SK-N-SH (cell line): ENCODE data around the gene CTXND1. TPM values are rescaled to one million over a fixed set of nuclear protein-coding genes. Genes with fewer than 3 reads are reported as not detected.

Experiments
- CTCF ChIA-PET: fragments of 300-600, 350-600 bp; formaldehyde crosslinking; extraction: SDS; loops from one replicate; lab custom pipeline; 2021; lab: Yijun Ruan, JAX
- POLR2A ChIA-PET: fragments of 350-600 bp; sonication (Branson Sonifier 250); formaldehyde crosslinking; extraction: SDS; loops from one replicate; lab custom pipeline; 2020; ENCODE audit warnings: antibody characterized with exemption, inconsistent platforms; lab: Yijun Ruan, JAX
- DNase-seq: peaks from one replicate; pipeline ENCODE4 v3.0.0; 2012
- H2AFZ ChIP-seq: fragments of 200-600 bp; sonication (generic); 2 replicates; pipeline ENCODE4 v1.8.1; 2016; ENCODE audit warnings: antibody characterized with exemption, mild to moderate bottlenecking, low read depth
- H3F3A ChIP-seq: fragments of 200-600 bp; sonication (generic); replicated peaks from 2 replicates; pipeline ENCODE3; 2016; ENCODE audit warnings: antibody characterized with exemption, mild to moderate bottlenecking; ENCODE audit not compliant: insufficient read depth
- H3K27ac ChIP-seq, 2 experiments: fragments of 200-500 bp in 1 of 2; fragments of 200-600 bp in 1 of 2; sonication (Bioruptor generic) in 1 of 2; sonication (generic), shearing (Covaris generic) in 1 of 2; 2 replicates each; pipeline versions ENCODE4 v1.5.1 to v1.6.1; 2014 to 2016; ENCODE audit warnings: low read depth in 2 of 2, inconsistent platforms in 1 of 2, low read length in 1 of 2, mild to moderate bottlenecking in 1 of 2, mixed read lengths in 1 of 2
- H3K27me3 ChIP-seq: fragments of 200-600 bp; sonication (generic), shearing (Covaris generic); 2 replicates; pipeline ENCODE4 v1.6.1; 2016; ENCODE audit warnings: mixed run types; ENCODE audit not compliant: insufficient read depth
- H3K36me3 ChIP-seq, 2 experiments: fragments of 200-500 bp in 1 of 2; fragments of 200-600 bp in 1 of 2; sonication (Bioruptor generic) in 1 of 2; sonication (generic) in 1 of 2; replicated peaks in 1 of 2; 2 replicates each; pipeline versions ENCODE3 to v1.5.1; 2014 to 2016; ENCODE audit warnings: low read length in 1 of 2, mild to moderate bottlenecking in 1 of 2; ENCODE audit not compliant: insufficient read depth in 2 of 2, control insufficient read depth in 1 of 2
- H3K4me1 ChIP-seq, 2 experiments: fragments of 200-500 bp in 1 of 2; fragments of 200-600 bp in 1 of 2; sonication (Bioruptor generic) in 1 of 2; sonication (generic), shearing (Covaris generic) in 1 of 2; 2 replicates each; pipeline versions ENCODE4 v1.5.1 to v1.6.1; 2014 to 2016; ENCODE audit warnings: low read depth in 1 of 2, low read length in 1 of 2, mixed run types in 1 of 2; ENCODE audit not compliant: insufficient read depth in 2 of 2, control insufficient read depth in 1 of 2
- H3K4me2 ChIP-seq: fragments of 200-600 bp; sonication (generic), shearing (Covaris generic); 2 replicates; pipeline ENCODE4 v1.6.1; 2017; ENCODE audit warnings: mixed run types
- H3K4me3 ChIP-seq, 2 experiments: fragments of 200-500 bp in 1 of 2; fragments of 200-600 bp in 1 of 2; sonication (Bioruptor generic) in 1 of 2; sonication (generic), shearing (Covaris generic) in 1 of 2; 2 replicates each; pipeline versions ENCODE4 v1.5.1 to v1.8.1; 2014 to 2016; ENCODE audit warnings: low read depth in 2 of 2, inconsistent platforms in 1 of 2, low read length in 1 of 2, mild to moderate bottlenecking in 1 of 2, mixed read lengths in 1 of 2, moderate library complexity in 1 of 2
- H3K79me2 ChIP-seq: fragments of 200-600 bp; sonication (generic); 2 replicates; pipeline ENCODE4 v1.8.1; 2017; ENCODE audit warnings: mild to moderate bottlenecking; ENCODE audit not compliant: insufficient read depth
- H3K9ac ChIP-seq: fragments of 200-600 bp; sonication (generic); 2 replicates; pipeline ENCODE4 v1.6.1; 2017; ENCODE audit warnings: mixed run types
- H3K9me2 ChIP-seq: fragments of 200-600 bp; sonication (generic); 2 replicates; pipeline ENCODE4 v1.6.1; 2017; ENCODE audit warnings: mixed run types
- H3K9me3 ChIP-seq: fragments of 200-600 bp; sonication (generic); 2 replicates; pipeline ENCODE4 v1.6.1; 2017; ENCODE audit warnings: mixed run types, mild to moderate bottlenecking, moderate library complexity
- H4K20me1 ChIP-seq: fragments of 200-600 bp; sonication (generic); 2 replicates; pipeline ENCODE4 v1.6.1; 2017; ENCODE audit warnings: mild to moderate bottlenecking, mixed run types; ENCODE audit not compliant: insufficient read depth
- CHD2 ChIP-seq: fragments of 150-350 bp; IDR thresholded peaks from 2 replicates; pipeline ENCODE4 v1.6.1; 2018; ENCODE audit warnings: low read length; ENCODE audit not compliant: partially characterized antibody
- FOXM1 ChIP-seq: IDR thresholded peaks from 2 replicates; pipeline ENCODE4 v1.4.0; 2012; ENCODE audit warnings: low read depth, mild to moderate bottlenecking
- JUND ChIP-seq: IDR thresholded peaks from 2 replicates; pipeline ENCODE4 v1.4.0; 2012
- MEF2A ChIP-seq: IDR thresholded peaks from 2 replicates; pipeline ENCODE4 v1.4.0; 2012; ENCODE audit warnings: low read depth, borderline replicate concordance
- NFIC ChIP-seq: IDR thresholded peaks from 2 replicates; pipeline ENCODE4 v1.4.0; 2012; ENCODE audit warnings: borderline replicate concordance
- NRF1 ChIP-seq: IDR thresholded peaks from 2 replicates; pipeline ENCODE4 v1.6.1; 2012; ENCODE audit warnings: low read depth, mild to moderate bottlenecking, low read length
- POLR2AphosphoS5 ChIP-seq: IDR thresholded peaks from 2 replicates; pipeline ENCODE4 v1.6.1; 2012; ENCODE audit warnings: low read depth, low read length
- RFX5 ChIP-seq: IDR thresholded peaks from 2 replicates; pipeline ENCODE4 v1.6.1; 2012; ENCODE audit warnings: mild to moderate bottlenecking, improper control_type of control experiment, low read length
- TAF1 ChIP-seq: IDR thresholded peaks from 2 replicates; pipeline ENCODE4 v1.6.1; 2012; ENCODE audit warnings: low read depth, mild to moderate bottlenecking, low read length, moderate library complexity, borderline replicate concordance
- TCF12 ChIP-seq: IDR thresholded peaks from 2 replicates; pipeline ENCODE4 v1.4.0; 2012
- TEAD4 ChIP-seq: IDR thresholded peaks from 2 replicates; pipeline ENCODE4 v1.4.0; 2012; ENCODE audit warnings: mild to moderate bottlenecking, borderline replicate concordance; ENCODE audit not compliant: insufficient read depth
- YY1 ChIP-seq: IDR thresholded peaks from 2 replicates; pipeline ENCODE4 v1.4.0; 2012; ENCODE audit warnings: low read depth, mild to moderate bottlenecking
- WGBS: methylation state at CpG from one replicate; pipeline ENCODE4 v1.1.6; 2017; ENCODE audit warnings: low lambda C conversion rate; 5-methylcytosine and 5-hydroxymethylcytosine counted together
- polyA plus RNA-seq, 3 experiments: library from polyadenylated mRNA; depleted of rRNA; stranded (reverse); fragments of >200 nt; gene quantifications; 2 replicates each; pipeline ENCODE4 v1.2.3, GENCODE V29; 2012
- TF ChIP-seq, protein P1 (sequence below): IDR thresholded peaks from 2 replicates; pipeline ENCODE4 v1.6.1; 2012; ENCODE audit warnings: mild to moderate bottlenecking, low read depth, low read length, moderate library complexity
- TF ChIP-seq, protein P2 (sequence below): IDR thresholded peaks from 2 replicates; pipeline ENCODE4 v1.4.0; 2012; ENCODE audit warnings: low read depth
- TF ChIP-seq, protein P3 (sequence below): fragments of 150-350 bp; IDR thresholded peaks from 2 replicates; pipeline ENCODE4 v1.6.1; 2016; ENCODE audit warnings: mild to moderate bottlenecking, low read depth, low read length
- TF ChIP-seq, protein P4 (sequence below): IDR thresholded peaks from 2 replicates; pipeline ENCODE4; 2012

CTXND1 gene
- polyA plus RNA-seq, 1 of the 3 experiments (the other 2 are of a cell fraction) = not detected

DNA sequence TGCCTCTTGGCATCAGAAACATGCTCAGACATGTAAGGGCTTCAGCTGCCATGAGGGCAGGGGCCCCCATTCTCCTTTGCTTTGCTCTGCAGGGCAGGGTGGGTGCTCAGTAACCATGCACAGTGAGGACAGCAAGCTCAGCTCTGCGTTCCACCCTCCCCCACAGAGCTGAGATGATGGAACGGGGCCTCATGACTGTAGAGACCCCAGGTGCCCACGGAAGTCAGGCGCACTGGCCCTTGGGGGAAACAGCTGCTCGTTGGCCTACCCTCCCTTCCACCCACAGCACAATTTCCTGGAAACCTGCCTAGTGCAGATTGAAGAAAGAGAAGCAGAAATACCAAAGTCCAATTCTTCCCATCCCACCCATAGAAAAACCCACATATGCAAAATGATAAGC, 10.5 kb downstream of the CTXND1 start:
- CTCF ChIA-PET = interaction anchor here (0.8 to 1.4 kb wide), 2 partner anchors 9 to 29 kb away, joined by 3 to 4 read pairs; no protein-coding TSS in a partner anchor
- WGBS = 50% methylated on average over 4 of the region's 5 CpGs
- DNase-seq = no peak

DNA sequence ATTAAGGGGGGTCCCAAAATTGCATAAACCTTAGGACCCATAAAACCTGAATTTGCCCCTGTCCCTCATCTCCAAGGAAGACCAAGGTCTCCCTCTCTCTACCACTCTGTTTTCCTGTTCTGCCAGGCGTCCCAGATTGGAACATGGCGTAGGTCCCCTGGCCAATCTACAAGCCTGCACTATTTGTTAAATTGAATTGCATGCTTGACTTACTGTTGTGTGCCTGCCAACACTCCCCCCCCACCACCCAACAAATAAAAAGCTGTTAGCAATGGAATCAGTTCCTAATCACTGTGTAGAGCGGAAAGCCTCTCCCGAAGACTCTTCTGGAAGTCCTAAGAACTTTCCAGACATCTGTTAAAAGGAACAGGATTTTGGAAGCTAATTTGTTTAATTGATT, 11.7 kb downstream of the CTXND1 start:
- H3K4me1 ChIP-seq = no peaks in the 10 kb centered on the region; a peak in 1 of 4 replicates
- no peaks in the 10 kb centered on the region for H3K36me3 ChIP-seq
- POLR2A ChIA-PET = no interaction called here
- no peak for DNase-seq
- H3K9ac ChIP-seq = no peak overlapping the region
- H3K9me3 ChIP-seq = no peaks in the 10 kb centered on the region
- H3K4me2 ChIP-seq = no peak overlapping the region
- H3F3A ChIP-seq = no peaks in the 10 kb centered on the region
- 53% methylated on average over 4 of the region's 4 CpGs for WGBS
- H3K27me3 ChIP-seq = no peaks in the 10 kb centered on the region; the same call in 1 of the 2 replicates
- no peak overlapping the region for H2AFZ ChIP-seq
- H3K27ac ChIP-seq = no peak overlapping the region
- no peaks in the 10 kb centered on the region for H3K9me2 ChIP-seq
- CTCF ChIA-PET = interaction anchor here (0.9 to 1.4 kb wide), 2 partner anchors 30 to 117 kb away, joined by 3 to 4 read pairs; no protein-coding TSS in a partner anchor
- H3K79me2 ChIP-seq = no peaks in the 10 kb centered on the region
- H3K4me3 ChIP-seq = no peak overlapping the region
- no peaks in the 10 kb centered on the region for H4K20me1 ChIP-seq
- TF ChIP-seq JUND (no peak), MEF2A (no peak), TAF1 (no peak), NRF1 (no peak), POLR2AphosphoS5 (no peak), YY1 (no peak)
- TF ChIP-seq, protein P1, sequence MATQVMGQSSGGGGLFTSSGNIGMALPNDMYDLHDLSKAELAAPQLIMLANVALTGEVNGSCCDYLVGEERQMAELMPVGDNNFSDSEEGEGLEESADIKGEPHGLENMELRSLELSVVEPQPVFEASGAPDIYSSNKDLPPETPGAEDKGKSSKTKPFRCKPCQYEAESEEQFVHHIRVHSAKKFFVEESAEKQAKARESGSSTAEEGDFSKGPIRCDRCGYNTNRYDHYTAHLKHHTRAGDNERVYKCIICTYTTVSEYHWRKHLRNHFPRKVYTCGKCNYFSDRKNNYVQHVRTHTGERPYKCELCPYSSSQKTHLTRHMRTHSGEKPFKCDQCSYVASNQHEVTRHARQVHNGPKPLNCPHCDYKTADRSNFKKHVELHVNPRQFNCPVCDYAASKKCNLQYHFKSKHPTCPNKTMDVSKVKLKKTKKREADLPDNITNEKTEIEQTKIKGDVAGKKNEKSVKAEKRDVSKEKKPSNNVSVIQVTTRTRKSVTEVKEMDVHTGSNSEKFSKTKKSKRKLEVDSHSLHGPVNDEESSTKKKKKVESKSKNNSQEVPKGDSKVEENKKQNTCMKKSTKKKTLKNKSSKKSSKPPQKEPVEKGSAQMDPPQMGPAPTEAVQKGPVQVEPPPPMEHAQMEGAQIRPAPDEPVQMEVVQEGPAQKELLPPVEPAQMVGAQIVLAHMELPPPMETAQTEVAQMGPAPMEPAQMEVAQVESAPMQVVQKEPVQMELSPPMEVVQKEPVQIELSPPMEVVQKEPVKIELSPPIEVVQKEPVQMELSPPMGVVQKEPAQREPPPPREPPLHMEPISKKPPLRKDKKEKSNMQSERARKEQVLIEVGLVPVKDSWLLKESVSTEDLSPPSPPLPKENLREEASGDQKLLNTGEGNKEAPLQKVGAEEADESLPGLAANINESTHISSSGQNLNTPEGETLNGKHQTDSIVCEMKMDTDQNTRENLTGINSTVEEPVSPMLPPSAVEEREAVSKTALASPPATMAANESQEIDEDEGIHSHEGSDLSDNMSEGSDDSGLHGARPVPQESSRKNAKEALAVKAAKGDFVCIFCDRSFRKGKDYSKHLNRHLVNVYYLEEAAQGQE = no peak
- TF ChIP-seq, protein P2, sequence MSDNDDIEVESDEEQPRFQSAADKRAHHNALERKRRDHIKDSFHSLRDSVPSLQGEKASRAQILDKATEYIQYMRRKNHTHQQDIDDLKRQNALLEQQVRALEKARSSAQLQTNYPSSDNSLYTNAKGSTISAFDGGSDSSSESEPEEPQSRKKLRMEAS = no peak
- TF ChIP-seq, protein P3, sequence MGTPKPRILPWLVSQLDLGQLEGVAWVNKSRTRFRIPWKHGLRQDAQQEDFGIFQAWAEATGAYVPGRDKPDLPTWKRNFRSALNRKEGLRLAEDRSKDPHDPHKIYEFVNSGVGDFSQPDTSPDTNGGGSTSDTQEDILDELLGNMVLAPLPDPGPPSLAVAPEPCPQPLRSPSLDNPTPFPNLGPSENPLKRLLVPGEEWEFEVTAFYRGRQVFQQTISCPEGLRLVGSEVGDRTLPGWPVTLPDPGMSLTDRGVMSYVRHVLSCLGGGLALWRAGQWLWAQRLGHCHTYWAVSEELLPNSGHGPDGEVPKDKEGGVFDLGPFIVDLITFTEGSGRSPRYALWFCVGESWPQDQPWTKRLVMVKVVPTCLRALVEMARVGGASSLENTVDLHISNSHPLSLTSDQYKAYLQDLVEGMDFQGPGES = no peak

More for the DNA sequence above, 10.5 kb downstream of the CTXND1 start:
- POLR2A ChIA-PET = no interaction called here
- Histone ChIP-seq H3K9me2 (no peaks in the 10 kb centered on the region), H3K9me3 (no peaks in the 10 kb centered on the region), H3K79me2 (no peaks in the 10 kb centered on the region), H3K27me3 (no peaks in the 10 kb centered on the region; the same call in 1 of the 2 replicates), H3K9ac (no peak overlapping the region), H2AFZ (no peak overlapping the region), H3K4me3 (no peak overlapping the region), H3F3A (no peaks in the 10 kb centered on the region), H4K20me1 (no peaks in the 10 kb centered on the region), H3K4me1 (no peaks in the 10 kb centered on the region; a peak in 1 of 4 replicates), H3K36me3 (no peaks in the 10 kb centered on the region), H3K27ac (no peak overlapping the region), H3K4me2 (no peak overlapping the region)
- TF ChIP-seq CHD2 (no peak), JUND (no peak), FOXM1 (no peak), RFX5 (no peak), NFIC (no peak), TAF1 (no peak), TCF12 (no peak), TEAD4 (no peak)
- TF ChIP-seq, protein P2 = no peak
- TF ChIP-seq, protein P4, sequence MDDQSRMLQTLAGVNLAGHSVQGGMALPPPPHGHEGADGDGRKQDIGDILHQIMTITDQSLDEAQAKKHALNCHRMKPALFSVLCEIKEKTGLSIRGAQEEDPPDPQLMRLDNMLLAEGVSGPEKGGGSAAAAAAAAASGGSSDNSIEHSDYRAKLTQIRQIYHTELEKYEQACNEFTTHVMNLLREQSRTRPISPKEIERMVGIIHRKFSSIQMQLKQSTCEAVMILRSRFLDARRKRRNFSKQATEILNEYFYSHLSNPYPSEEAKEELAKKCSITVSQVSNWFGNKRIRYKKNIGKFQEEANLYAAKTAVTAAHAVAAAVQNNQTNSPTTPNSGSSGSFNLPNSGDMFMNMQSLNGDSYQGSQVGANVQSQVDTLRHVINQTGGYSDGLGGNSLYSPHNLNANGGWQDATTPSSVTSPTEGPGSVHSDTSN = no peak
- TF ChIP-seq, protein P1 = no peak
